Inferior parietal cortex (tissue), 1 donor: ENCODE measurements around the gene RNF144A.
A peak's percentile ranks its signal among the peaks of the same experiment; 100 is the strongest.
"Not testable (repeated sequence)": the region's sequence is repeated elsewhere in the genome, so short reads cannot be mapped to it uniquely, and the experiment has no call there.

Experiments
- DNase-seq: peaks from one replicate; pipeline ENCODE4 v3.0.0-alpha.2; 2016; ENCODE audit errors: extremely low spot score

Gene RNF144A

GRCh38 chr2:6972067-6972710, 55.0 kb downstream of the RNF144A start:
- no peak for DNase-seq

GRCh38 chr2:6973895-6974545, 56.8 kb downstream of the RNF144A start:
- DNase-seq, result no peak

- DNase-seq, result no peak
These were observed 58.8 kb downstream of the RNF144A start for GRCh38 chr2:6975988-6976387.

GRCh38 chr2:6977113-6977741, 60.0 kb downstream of the RNF144A start:
- no peak for DNase-seq

- no peak for DNase-seq
These were observed 60.6 kb downstream of the RNF144A start for GRCh38 chr2:6977786-6978185.

GRCh38 chr2:6978991-6979390, 61.8 kb downstream of the RNF144A start:
- no peak for DNase-seq

GRCh38 chr2:6982449-6982848, 65.2 kb downstream of the RNF144A start:
- DNase-seq, result no peak

- no peak for DNase-seq
These were observed 65.8 kb downstream of the RNF144A start for GRCh38 chr2:6982934-6983589.

- DNase-seq, result no peak
These were observed 69.2 kb downstream of the RNF144A start for GRCh38 chr2:6986301-6986911.

- peak; percentile 66 for DNase-seq
These were observed 69.7 kb downstream of the RNF144A start for GRCh38 chr2:6986912-6987361.

- DNase-seq, result no peak
These were observed 73.7 kb downstream of the RNF144A start for GRCh38 chr2:6990871-6991270.

- DNase-seq, result no peak
These were observed 75.6 kb downstream of the RNF144A start for GRCh38 chr2:6992794-6993228.

- DNase-seq, result no peak
These were observed 76.0 kb downstream of the RNF144A start for GRCh38 chr2:6993229-6993640.

- no peak for DNase-seq
These were observed 76.7 kb downstream of the RNF144A start for GRCh38 chr2:6993936-6994335.

- DNase-seq, result no peak
These were observed 77.4 kb downstream of the RNF144A start for GRCh38 chr2:6994536-6995128.

- DNase-seq, result no peak
These were observed 78.3 kb downstream of the RNF144A start for GRCh38 chr2:6995391-6996097.

- DNase-seq, result no peak
These were observed 82.1 kb downstream of the RNF144A start for GRCh38 chr2:6999211-6999877.

- not testable (repeated sequence) for DNase-seq
These were observed 84.2 kb downstream of the RNF144A start for GRCh38 chr2:7001395-7001794.

- no peak for DNase-seq
These were observed 86.7 kb downstream of the RNF144A start for GRCh38 chr2:7003895-7004294.

- no peak for DNase-seq
These were observed 87.4 kb downstream of the RNF144A start for GRCh38 chr2:7004636-7005035.

- DNase-seq, result no peak
These were observed 90.3 kb downstream of the RNF144A start for GRCh38 chr2:7007488-7007845.
